Measurements from ENCODE around the gene LILRB3.

DNA sequence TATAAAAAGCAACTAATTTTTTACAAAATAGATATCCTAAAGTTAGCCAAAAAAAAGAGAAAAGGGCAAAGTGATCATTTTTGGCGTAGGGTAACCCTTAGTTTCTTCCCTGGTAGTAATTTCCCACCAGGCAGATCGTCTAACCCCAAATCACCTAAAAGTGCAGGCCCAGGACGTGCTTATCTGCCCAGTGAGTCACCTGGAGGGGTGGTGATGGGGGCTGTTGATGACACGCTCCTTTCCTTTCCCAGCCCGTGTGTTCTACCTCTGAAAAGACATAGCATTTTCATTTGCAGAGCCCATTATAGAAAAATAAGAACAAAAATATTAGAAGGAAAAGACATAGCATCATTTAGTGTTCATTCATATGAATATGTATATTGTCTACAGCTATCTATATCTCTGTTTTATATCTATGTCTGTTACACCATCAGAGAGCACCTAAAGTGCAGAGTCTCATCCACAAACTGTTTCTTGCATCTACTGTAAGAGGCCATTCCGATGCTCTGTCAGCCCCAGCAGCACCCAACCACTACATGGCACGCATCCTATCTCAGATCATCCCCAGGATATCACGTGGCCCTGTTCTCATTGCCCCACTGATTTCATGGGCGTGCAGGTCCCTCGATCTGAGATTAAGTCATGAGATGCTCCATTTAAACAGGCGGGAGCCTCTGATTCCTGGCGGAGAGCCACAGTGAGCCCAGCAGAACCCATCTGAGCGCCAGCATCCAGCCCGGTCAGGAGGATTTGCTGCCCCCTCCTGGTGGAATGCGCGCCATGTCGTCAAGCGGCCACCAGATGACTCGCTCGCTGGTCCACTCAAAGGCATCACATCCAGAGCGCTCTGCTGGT is 8.5 kb upstream of the LILRB3 start:
- TF ChIP-seq, protein P1, sequence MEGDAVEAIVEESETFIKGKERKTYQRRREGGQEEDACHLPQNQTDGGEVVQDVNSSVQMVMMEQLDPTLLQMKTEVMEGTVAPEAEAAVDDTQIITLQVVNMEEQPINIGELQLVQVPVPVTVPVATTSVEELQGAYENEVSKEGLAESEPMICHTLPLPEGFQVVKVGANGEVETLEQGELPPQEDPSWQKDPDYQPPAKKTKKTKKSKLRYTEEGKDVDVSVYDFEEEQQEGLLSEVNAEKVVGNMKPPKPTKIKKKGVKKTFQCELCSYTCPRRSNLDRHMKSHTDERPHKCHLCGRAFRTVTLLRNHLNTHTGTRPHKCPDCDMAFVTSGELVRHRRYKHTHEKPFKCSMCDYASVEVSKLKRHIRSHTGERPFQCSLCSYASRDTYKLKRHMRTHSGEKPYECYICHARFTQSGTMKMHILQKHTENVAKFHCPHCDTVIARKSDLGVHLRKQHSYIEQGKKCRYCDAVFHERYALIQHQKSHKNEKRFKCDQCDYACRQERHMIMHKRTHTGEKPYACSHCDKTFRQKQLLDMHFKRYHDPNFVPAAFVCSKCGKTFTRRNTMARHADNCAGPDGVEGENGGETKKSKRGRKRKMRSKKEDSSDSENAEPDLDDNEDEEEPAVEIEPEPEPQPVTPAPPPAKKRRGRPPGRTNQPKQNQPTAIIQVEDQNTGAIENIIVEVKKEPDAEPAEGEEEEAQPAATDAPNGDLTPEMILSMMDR (conservative IDR thresholded peaks at IDR 0.05; ENCODE audit: low read depth, low read length) = peak; percentile 96
- TF ChIP-seq MXI1 (IDR thresholded peaks at IDR 0.05; ENCODE audit: borderline replicate concordance, low read depth, low read length) = no peak
- TF ChIP-seq POLR2A (IDR thresholded peaks at IDR 0.05; ENCODE audit: low read depth, low read length) = no peak
- TF ChIP-seq NFE2L2 (IDR thresholded peaks at IDR 0.05; ENCODE audit: low read depth, low read length) = no peak
- no peak for TF ChIP-seq FOS (IDR thresholded peaks at IDR 0.05; ENCODE audit: low read depth, low read length)
- TF ChIP-seq MAZ (IDR thresholded peaks at IDR 0.05; ENCODE audit: borderline replicate concordance, low read depth, low read length) = 0 out of 2 replicates have a peak, but pooled peaks have one; percentile 23
- TF ChIP-seq, protein P2, sequence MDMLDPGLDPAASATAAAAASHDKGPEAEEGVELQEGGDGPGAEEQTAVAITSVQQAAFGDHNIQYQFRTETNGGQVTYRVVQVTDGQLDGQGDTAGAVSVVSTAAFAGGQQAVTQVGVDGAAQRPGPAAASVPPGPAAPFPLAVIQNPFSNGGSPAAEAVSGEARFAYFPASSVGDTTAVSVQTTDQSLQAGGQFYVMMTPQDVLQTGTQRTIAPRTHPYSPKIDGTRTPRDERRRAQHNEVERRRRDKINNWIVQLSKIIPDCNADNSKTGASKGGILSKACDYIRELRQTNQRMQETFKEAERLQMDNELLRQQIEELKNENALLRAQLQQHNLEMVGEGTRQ (IDR thresholded peaks at IDR 0.05; ENCODE audit: low read depth, low read length) = peak; percentile 47
- no peak for TF ChIP-seq RFX5 (IDR thresholded peaks at IDR 0.05; ENCODE audit: low read depth, low read length)
